Measurements from ENCODE around the gene DLL4. TPM values are rescaled to one million over a fixed set of nuclear protein-coding genes. Genes with fewer than 3 reads are reported as not detected.

The DLL4 gene
- total and polyA plus RNA-seq, 10 of the 15 experiments (the other 5 are each of a cell fraction or from before 2014, with no cell fraction given): 0.04 to 0.16 (median 0.09) TPM; not detected in 6

DNA sequence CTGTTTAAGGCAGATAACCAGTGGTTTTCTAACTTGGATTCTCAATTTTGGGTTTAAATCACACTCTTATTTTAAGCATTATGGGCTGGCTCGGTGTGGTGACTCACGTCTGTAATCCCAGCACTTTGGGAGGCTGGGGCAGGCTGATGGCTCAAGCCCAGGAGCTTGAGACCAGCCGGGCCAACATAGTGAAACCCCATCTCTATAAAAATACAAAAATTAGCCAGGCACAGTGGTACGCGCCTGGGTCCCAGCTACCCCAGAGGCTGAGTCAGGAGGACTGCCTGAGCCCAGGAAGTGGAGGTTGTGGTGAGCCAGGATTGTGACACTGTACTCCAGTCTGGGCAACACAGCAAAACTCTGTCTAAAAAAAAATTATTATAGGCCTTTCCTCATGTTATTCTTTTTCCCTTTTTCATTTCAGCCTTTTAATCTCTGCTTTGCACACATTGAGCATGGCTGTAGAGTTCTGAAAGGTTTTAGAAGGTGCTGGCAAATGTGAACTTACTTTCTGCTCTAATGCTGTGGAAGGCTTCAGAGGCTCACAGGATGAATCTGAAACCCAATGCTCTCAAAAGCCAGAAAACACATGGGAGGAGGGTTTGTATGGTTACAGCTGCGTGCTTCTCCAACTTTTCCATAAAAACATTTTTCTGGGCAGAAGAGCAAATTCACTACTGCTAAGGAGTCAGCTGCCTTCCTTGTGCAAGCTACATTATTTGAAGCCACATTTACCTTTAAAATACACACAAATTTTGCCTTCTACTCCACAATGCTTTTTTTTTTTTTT is 56.6 kb downstream of the DLL4 start:
- intact Hi-C loops (cut with micrococcal nuclease; ENCODE audit: unreplicated experiment): no loop called here
- Histone ChIP-seq H3K4me2 (ENCODE audit: control insufficient read depth, insufficient read depth) (no peak overlapping the region), H4K20me1 (ENCODE audit: control insufficient read depth, insufficient read depth) (no peaks in the 10 kb centered on the region), H3K9me3 (replicated peaks; ENCODE audit: control insufficient read depth, insufficient read depth, low read length) (no peaks in the 10 kb centered on the region), H3K4me3 (no peak overlapping the region), H2AFZ (ENCODE audit: control insufficient read depth, low read depth, low read length) (no peak overlapping the region), H3K4me1 (ENCODE audit: control insufficient read depth, insufficient read depth, low read length) (no peaks in the 10 kb centered on the region), H3K36me3 (ENCODE audit: control insufficient read depth in 2 of 2, insufficient read depth in 2 of 2, low read length in 1 of 2) (peaks cover 18 to 32% of the 10 kb centered on the region in 2 experiments), H3K9ac (ENCODE audit: control insufficient read depth, insufficient read depth, low read length) (no peak overlapping the region), H3K27ac (ENCODE audit: control insufficient read depth, insufficient read depth) (no peak overlapping the region), H3K27me3 (replicated peaks in 1 of 2; ENCODE audit: control insufficient read depth in 2 of 2, insufficient read depth in 2 of 2, low read length in 1 of 2) (no peaks in the 10 kb centered on the region), H3K79me2 (ENCODE audit: control insufficient read depth, insufficient read depth, low read length) (no peaks in the 10 kb centered on the region)
- CTCF ChIA-PET: no interaction called here
- SMC1A ChIA-PET (ENCODE audit: uncharacterized antibody, unreplicated experiment): no interaction called here
- ATAC-seq (no peak), DNase-seq (ENCODE audit: low read depth, low spot score) (no peak), FAIRE-seq (no peak)
- RAD21 ChIA-PET (ENCODE audit: unreplicated experiment): no interaction called here
- in situ Hi-C loops (cut with MboI): no loop called here
- WGBS (ENCODE audit: insufficient coverage, insufficient replicate concordance, low lambda C conversion rate, missing lambda C conversion rate): 88% methylated on average over 6 of the region's 6 CpGs
- POLR2A ChIA-PET: interaction anchor here (0.6 to 0.7 kb wide), 3 partner anchors 46 to 416 kb away, joined by 3 to 10 read pairs (median 6); no protein-coding TSS in a partner anchor
- BruUV-seq (replicated peaks): no TSS peak
- TF ChIP-seq ESRRA (IDR thresholded peaks at IDR 0.05; ENCODE audit: low read length): no peak
- TF ChIP-seq, protein P1, sequence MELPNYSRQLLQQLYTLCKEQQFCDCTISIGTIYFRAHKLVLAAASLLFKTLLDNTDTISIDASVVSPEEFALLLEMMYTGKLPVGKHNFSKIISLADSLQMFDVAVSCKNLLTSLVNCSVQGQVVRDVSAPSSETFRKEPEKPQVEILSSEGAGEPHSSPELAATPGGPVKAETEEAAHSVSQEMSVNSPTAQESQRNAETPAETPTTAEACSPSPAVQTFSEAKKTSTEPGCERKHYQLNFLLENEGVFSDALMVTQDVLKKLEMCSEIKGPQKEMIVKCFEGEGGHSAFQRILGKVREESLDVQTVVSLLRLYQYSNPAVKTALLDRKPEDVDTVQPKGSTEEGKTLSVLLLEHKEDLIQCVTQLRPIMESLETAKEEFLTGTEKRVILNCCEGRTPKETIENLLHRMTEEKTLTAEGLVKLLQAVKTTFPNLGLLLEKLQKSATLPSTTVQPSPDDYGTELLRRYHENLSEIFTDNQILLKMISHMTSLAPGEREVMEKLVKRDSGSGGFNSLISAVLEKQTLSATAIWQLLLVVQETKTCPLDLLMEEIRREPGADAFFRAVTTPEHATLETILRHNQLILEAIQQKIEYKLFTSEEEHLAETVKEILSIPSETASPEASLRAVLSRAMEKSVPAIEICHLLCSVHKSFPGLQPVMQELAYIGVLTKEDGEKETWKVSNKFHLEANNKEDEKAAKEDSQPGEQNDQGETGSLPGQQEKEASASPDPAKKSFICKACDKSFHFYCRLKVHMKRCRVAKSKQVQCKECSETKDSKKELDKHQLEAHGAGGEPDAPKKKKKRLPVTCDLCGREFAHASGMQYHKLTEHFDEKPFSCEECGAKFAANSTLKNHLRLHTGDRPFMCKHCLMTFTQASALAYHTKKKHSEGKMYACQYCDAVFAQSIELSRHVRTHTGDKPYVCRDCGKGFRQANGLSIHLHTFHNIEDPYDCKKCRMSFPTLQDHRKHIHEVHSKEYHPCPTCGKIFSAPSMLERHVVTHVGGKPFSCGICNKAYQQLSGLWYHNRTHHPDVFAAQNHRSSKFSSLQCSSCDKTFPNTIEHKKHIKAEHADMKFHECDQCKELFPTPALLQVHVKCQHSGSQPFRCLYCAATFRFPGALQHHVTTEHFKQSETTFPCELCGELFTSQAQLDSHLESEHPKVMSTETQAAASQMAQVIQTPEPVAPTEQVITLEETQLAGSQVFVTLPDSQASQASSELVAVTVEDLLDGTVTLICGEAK (IDR thresholded peaks at IDR 0.05; ENCODE audit: borderline replicate concordance): no peak
- TF ChIP-seq RB1 (IDR thresholded peaks at IDR 0.05; ENCODE audit: borderline replicate concordance): no peak
- no peak for TF ChIP-seq PAX8 (IDR thresholded peaks at IDR 0.05)
- TF ChIP-seq KDM1A (IDR thresholded peaks at IDR 0.05; ENCODE audit: borderline replicate concordance): no peak
- TF ChIP-seq ASH2L (IDR thresholded peaks at IDR 0.05; ENCODE audit: borderline replicate concordance, low read depth): no peak
- no peak for TF ChIP-seq NRF1 (conservative IDR thresholded peaks at IDR 0.05; ENCODE audit: low read depth, low read length)
- no peak for TF ChIP-seq TCF7 (IDR thresholded peaks at IDR 0.05; ENCODE audit: borderline replicate concordance)
- no peak for TF ChIP-seq CREM (IDR thresholded peaks at IDR 0.05; ENCODE audit: low read depth)
- no peak for TF ChIP-seq NR2C2 (IDR thresholded peaks at IDR 0.05; ENCODE audit: borderline replicate concordance, control insufficient read depth, insufficient read length, low read depth)
- no peak for TF ChIP-seq HDGF (IDR thresholded peaks at IDR 0.05)
- TF ChIP-seq BACH1 (IDR thresholded peaks at IDR 0.05; ENCODE audit: borderline replicate concordance): no peak
- no peak for TF ChIP-seq RAD21 (IDR thresholded peaks at IDR 0.05; ENCODE audit: insufficient read depth, low read depth, low read length)
- TF ChIP-seq SREBF1 (IDR thresholded peaks at IDR 0.05; ENCODE audit: low read length): no peak
- TF ChIP-seq PAX5 (IDR thresholded peaks at IDR 0.05; ENCODE audit: borderline replicate concordance, low read depth, low read length): no peak
- TF ChIP-seq, protein P2, sequence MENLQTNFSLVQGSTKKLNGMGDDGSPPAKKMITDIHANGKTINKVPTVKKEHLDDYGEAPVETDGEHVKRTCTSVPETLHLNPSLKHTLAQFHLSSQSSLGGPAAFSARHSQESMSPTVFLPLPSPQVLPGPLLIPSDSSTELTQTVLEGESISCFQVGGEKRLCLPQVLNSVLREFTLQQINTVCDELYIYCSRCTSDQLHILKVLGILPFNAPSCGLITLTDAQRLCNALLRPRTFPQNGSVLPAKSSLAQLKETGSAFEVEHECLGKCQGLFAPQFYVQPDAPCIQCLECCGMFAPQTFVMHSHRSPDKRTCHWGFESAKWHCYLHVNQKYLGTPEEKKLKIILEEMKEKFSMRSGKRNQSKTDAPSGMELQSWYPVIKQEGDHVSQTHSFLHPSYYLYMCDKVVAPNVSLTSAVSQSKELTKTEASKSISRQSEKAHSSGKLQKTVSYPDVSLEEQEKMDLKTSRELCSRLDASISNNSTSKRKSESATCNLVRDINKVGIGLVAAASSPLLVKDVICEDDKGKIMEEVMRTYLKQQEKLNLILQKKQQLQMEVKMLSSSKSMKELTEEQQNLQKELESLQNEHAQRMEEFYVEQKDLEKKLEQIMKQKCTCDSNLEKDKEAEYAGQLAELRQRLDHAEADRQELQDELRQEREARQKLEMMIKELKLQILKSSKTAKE (IDR thresholded peaks at IDR 0.05; ENCODE audit: low read depth, poor library complexity, severe bottlenecking): no peak

All from GM12878 (cell line).